Measurements from ENCODE around the gene MAST4.
"Not testable (repeated sequence)": the region's sequence is repeated elsewhere in the genome, so short reads cannot be mapped to it uniquely, and the experiment has no call there.

The MAST4 gene

DNA sequence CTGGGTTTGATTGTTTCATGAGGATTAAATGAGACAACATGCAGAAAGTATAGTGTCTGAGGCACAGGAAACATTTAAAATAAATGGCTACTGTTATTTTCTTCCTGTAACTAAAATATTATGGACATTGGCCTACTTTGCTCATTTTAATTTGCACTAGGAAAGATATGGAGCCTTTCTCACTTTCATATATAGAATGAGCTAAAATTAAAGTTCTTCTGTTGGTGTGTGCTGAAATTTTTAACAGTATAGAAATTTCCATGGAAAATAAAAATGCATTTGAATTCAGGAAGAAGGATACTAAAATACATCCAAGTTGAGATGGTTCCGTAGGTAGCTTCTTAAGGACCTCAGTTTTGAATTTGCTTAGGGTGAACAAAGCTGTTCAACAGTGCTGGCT lies 131.9 kb downstream of the MAST4 start:
- no peak overlapping the region for H3K4me3 ChIP-seq (ENCODE audit: low read depth, low read length)
- no peak for DNase-seq (ENCODE audit: low read depth)

DNA sequence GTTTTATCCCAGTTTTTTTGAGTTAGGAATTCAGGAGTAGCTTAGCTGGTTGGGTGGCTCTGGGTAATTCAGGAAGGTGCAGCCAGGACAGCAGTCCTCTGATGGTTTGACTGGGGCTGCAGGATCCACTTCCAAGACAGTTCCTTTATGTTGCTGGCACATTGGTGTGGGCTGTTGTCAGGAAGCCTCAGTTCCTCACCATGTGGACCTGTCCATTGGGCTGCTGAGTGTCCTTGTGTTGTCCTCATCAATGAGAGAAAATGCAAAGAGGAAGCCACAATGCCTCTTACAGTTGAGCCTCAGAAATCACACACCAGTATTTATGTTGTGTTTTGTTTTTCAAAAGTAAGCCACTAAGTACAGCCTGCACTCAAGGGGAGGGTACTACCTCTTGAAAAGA lies 140.9 kb downstream of the MAST4 start:
- DNase-seq (ENCODE audit: low read depth) = no peak
- no peak overlapping the region for H3K4me3 ChIP-seq (ENCODE audit: low read depth, low read length)

DNA sequence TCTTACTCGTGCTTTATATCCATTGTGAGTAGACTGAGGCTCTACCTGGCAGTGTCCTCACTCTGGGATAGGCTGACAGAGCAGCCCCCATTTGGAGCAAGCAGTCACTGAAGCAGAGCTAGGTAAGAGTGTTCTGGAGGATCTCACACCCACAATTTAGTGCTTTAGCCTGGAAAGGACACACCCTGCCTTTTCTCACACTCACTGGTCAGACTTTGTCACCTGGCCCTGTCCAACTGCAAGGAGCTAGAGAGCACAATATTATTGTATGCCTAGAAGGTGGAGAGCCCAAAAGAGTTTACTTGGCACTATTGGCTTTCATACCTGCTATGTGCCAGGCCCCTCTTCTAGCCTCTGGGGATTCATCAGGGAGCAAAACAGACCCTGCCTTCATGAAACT lies 141.9 kb downstream of the MAST4 start:
- no peak overlapping the region for H3K4me3 ChIP-seq (ENCODE audit: low read depth, low read length)
- no peak for DNase-seq (ENCODE audit: low read depth)

DNA sequence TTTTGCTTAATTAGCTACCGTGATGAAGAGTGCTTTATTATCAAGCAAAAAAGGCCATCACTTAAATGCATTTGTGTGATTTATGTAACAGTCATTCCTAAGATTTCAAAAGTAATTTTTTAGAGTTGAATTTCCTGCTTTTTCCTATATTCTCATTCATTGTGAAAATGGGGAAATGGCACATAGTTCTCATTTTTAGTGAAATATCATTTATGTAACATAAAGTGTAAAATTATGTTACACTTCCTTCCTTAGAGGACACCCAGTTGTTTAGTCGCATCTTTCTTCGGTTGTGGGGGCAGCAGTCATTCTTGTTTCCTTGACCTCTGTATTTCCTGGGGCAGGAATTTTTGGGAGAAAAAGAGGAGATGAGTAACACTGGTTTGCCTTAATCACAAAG lies 142.8 kb downstream of the MAST4 start:
- no peak for DNase-seq (ENCODE audit: low read depth)

DNA sequence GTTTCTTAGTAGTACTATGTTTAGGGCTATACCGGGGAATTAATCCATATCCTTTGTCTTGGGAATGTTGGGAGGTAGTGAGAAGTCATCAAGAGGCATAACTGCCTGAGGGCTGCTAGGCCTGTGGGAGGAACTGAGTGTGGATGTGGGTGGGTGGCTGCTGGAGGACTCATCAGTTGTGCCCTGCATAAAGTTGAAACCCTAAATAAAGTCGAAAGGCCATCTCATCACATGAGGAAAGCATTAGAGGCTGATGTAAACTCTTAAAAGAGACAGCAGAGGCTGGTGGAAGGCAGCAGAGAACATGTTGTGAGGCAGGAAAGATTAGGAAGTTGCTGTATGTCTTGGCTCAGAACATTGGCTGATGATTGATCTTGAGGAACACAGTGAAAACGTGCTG lies 143.8 kb downstream of the MAST4 start:
- H3K4me3 ChIP-seq (ENCODE audit: low read depth, low read length) = no peak overlapping the region
- no peak for DNase-seq (ENCODE audit: low read depth)

More for the DNA sequence above, 142.8 kb downstream of the MAST4 start:
- H3K4me3 ChIP-seq (ENCODE audit: low read depth, low read length) = no peak overlapping the region

DNA sequence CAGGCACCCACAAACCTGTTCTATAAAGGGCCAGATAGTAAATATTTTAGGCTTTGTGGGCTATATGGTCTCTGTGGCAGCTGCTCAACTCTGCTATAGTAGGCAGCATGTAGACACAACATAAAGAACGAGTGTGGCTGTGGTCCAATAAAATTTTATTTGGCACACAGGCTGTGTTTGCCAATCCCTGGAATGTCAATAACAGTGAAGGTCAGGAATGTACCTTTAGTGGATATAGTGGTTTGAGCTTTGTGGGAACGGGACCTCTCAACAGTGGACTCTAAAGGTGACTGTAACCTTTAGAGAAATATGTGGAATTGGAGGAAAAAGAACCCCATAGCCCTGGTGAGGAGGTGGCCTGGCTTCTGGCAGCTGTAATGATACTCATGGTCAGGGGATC lies 145.2 kb downstream of the MAST4 start:
- no peak for DNase-seq (ENCODE audit: low read depth)
- H3K4me3 ChIP-seq (ENCODE audit: low read depth, low read length) = no peak overlapping the region

DNA sequence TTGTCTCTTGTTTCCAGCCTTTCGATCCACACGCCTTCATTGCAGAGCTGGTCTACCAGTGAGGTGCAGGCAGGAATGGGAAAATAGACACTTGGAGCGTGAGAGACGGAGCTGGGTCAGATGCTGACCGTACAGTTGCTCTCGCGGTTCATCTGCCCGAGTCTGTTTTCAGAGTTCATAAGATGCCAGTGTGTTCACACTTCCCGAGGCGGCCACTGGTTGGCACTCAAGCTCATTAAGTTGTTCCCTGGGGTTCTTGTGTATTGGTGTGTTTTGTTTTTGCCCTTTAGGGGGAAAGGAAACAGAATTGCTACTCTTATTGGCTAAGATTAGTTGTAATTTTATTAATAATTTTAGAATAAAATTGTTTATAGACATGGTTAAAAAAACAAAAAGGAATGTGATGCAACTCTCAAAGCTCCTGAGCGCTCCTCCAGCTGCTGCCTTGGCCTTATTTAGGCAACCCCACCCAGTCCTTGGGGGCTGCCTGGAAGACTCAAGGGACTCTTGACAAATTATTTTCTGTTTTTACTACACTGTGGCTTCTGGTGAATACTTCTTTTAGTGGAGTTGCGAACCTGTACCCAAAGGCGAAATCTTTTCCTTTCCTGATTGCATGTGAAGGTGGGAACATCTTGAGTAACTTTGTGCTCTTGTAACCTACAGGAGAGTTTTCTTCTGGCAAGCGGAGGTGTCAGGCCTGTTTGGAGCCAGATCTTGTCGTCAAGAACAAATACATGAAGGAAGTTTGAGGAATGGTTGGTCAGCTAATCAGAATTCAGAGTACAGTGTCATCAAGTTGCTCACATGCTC lies 146.1 kb downstream of the MAST4 start:
- H3K4me3 ChIP-seq (ENCODE audit: low read depth, low read length) = no peak overlapping the region
- no peak for DNase-seq (ENCODE audit: low read depth)

DNA sequence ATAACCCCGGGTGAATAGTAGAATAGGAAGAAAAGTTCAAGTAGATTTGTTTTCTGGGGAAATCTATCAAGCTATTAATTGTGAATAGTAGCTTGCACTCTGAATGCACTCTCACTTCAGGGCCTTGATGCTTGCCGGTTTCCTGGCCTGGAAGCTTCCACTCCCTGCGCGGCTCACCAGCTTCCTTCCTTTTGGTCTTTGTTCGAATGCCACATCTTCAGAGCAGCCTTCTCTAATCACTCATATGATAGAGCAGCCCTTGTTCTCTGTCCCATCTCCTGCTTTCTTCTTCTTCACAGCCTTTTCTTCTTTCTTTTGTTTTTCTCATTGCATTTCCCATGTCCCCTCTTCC lies 146.7 kb downstream of the MAST4 start:
- no peak overlapping the region for H3K4me3 ChIP-seq (ENCODE audit: low read depth, low read length)
- DNase-seq (ENCODE audit: low read depth) = no peak

DNA sequence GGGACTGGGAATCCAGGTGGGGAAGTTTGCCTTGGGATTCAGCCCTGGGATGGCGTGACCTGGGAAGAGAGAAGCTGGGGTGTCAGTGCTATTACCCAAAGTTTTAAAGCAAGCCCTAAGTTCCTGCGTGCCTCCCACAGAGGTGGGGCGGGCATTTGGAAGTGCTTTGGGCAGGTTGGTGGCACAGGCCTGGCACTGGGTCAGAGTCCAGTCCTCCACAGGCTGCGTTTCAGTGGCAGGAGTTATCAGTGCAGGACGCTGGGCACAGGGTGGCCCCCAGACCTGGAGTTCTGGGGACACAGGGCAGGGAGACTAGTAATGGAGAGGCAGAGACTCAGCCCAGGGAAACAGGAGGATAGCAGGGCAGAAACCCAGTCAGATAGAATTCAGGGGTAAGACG lies 147.2 kb downstream of the MAST4 start:
- H3K4me3 ChIP-seq (ENCODE audit: low read depth, low read length) = no peak overlapping the region
- no peak for DNase-seq (ENCODE audit: low read depth)

DNA sequence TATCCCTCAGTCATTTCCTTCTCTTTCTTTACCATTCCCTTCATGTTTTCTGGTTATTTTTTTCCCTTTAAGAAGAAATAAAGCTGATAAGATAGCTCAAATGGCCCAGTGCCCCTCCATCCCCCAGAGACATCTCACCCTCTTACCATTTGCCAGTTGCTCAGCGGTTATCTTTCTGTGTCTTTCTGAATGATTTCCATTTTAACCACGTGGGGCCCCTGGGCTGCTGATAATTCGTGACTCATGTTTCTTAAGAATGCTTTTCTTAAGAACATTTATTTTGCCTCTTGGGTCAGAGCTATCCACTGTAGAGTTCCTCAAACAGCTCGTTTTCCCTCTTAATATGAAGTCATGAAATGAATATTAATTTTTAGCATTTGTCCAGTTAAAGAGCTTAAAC lies 147.8 kb downstream of the MAST4 start:
- DNase-seq (ENCODE audit: low read depth) = no peak
- H3K4me3 ChIP-seq (ENCODE audit: low read depth, low read length) = no peak overlapping the region

DNA sequence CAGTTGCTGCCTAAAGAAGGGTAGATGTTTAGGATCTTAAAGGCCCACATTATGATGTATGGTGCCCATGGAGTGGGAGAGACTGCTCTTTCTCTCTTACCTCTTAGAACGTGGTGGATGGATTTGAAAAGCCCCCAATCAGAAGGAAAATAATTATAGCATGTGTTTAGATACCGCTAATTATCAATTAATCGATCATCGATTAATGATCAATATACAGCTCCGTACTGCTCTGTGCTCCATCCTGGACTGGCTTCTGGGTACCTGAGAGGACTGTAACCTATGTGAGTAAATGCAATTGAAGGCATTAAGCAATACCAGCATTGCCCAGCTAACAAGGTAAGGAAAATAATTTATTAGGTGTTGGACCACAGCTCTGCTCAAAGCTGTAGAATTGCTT lies 149.1 kb downstream of the MAST4 start:
- no peak for DNase-seq (ENCODE audit: low read depth)
- H3K4me3 ChIP-seq (ENCODE audit: low read depth, low read length) = no peak overlapping the region

DNA sequence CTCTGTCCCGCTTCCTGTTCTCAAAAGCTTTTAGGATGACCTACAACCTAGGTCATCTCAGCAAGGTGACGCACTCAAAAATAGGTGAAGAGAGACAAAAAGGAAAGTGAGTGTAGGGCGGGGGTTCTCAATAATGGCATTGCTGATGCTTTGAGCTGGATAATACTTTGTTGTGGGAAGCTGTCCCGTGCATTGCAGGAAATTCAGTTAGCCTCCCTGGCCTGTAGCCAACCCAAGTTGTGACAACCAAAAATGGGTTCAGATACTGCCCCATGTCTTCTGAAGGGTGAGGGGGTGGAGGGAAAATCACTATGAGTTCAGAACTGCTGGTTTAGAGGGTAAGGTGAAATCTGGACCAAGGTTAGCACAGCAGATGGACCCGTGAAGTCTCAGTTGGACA lies 151.4 kb downstream of the MAST4 start:
- no peak for DNase-seq (ENCODE audit: low read depth)
- H3K4me3 ChIP-seq (ENCODE audit: low read depth, low read length) = no peak overlapping the region

DNA sequence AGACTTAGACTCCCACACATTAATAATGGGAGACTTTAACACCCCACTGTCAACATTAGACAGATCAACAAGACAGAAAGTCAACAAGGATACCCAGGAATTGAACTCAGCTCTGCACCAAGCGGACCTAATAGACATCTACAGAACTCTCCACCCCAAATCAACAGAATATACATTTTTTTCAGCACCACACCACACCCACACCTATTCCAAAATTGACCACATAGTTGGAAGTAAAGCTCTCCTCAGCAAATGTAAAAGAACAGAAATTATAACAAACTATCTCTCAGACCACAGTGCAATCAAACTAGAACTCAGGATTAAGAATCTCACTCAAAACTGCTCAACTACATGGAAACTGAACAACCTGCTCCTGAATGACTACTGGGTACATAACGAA lies 156.5 kb downstream of the MAST4 start:
- not testable (repeated sequence) for DNase-seq (ENCODE audit: low read depth); H3K4me3 ChIP-seq (ENCODE audit: low read depth, low read length)

DNA sequence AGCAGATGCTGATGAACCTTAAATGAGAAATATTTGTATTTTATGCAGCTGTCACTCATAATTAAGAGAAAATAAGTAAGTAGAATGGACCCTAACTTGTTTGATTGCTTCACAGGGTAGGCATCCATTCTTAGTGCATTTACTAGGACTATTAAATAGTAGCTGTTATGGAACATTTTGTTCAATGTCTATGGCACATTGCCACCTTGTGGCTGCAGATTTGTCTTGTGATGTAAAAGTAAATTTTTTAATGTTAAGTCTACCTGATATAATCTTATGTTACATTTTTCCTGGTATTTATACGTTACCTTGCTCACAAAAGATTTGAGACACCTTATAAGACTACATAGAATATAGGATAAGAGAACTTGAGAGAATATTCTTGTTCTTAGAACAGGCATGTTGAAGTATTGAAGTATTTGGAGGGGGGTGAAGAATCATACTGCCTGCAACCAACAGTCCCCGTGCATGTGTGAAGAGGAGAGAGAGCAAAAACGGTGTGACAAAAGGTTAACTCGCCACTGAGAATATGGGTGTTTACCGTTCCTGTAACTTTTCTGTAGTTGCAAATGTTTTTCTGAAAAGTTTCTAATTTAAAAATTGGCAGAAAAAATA lies 161.1 kb downstream of the MAST4 start:
- H3K4me3 ChIP-seq (ENCODE audit: low read depth, low read length) = no peak overlapping the region
- peak; percentile 17 for DNase-seq (ENCODE audit: low read depth)

DNA sequence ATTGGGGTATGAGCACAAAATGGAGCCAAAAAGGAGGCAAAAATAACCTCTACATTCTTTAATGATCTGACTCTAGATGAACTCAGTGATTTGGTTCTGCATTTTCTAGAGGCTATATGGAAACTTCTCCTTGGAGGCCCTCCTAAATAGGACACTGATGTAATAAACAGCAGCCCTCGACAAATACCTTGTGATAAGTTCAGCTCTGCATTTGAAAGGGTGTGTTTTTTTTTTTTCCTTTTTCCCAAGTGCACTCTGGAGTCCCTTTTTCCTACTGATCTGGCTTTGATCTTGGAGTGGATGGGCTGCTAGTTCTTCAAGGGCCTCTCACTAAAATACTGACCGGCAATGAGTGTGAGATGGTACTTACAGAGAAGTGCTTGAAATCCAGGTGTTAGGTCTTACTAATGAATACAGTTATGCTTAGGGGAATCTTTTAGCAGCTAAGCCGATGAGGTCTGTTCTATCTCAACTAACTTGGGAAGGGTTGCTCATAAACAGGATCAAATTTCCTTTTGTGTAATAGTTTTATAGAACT lies 161.7 kb downstream of the MAST4 start:
- H3K4me3 ChIP-seq (ENCODE audit: low read depth, low read length) = no peak overlapping the region

DNA sequence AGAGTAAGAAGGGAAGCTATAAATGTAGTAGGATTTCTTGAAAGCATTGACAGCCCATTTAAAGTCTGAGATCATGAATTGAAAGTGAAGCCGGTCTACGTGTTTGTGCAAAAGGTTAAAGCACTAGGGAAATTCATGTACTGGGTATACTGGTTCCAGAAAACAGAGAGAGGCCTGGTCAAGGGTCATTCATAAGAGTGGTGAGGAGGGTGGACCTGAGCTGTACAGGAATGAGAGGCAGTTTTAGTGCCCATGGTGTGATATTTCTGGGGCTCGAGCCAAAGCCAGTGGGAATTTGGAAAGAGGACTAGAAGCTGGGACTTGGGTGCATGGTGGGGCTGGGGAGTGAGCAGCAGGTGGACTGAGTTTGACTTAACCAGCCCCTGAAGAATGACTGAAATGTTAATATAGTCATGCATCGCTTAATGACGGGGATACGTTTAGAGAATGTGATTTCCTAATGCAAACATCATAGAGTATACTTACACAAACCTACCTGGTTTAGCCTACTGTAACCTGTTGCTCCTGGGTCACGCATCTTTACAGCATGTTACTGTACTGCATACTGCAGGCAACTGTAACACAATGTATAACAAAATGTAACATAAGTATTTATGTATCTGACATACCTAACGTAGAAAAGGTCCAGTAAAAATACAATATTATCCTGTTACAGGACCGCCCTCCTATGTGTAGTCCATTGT lies 173.0 kb downstream of the MAST4 start:
- no peak overlapping the region for H3K4me3 ChIP-seq (ENCODE audit: low read depth, low read length)
- DNase-seq (ENCODE audit: low read depth) = no peak

More for the DNA sequence above, 161.7 kb downstream of the MAST4 start:
- DNase-seq (ENCODE audit: low read depth) = no peak

DNA sequence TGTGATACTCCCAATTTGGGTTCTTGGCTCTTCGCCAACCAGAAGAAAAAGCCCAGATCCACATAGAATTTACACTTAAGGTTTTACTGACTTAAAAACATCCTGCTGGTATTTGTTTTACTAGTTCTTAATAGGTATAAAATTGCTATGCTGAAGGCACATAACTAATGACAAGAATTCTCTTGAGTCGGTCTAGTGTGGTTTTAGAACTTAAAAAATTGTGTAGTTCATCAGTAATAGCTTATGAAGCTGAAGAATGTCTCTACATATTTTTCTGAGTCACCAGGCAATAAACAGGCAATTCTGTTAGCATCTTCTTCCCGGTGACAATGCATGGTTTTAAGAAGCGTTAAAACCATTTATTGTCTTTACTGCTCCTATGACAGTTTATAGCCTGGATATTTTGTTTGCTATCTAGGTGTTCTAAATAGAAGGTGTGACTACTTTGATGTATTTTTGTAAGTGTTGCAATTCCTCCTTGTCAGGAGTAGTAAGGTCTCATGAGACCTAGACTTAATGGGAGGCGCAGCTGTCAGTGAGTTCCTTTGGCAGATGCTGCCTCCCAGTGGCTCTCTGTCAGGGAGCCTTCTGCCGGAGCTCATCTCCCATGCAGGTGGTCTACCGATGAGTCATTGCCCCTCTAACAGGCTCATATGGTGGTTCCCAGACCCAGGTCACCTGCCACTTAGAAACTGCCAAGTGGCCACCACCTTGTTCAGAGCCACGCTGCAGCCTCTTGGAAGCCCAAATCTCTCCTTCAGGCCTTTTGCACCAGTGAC lies 173.8 kb downstream of the MAST4 start:
- DNase-seq (ENCODE audit: low read depth) = no peak
- no peak overlapping the region for H3K4me3 ChIP-seq (ENCODE audit: low read depth, low read length)

DNA sequence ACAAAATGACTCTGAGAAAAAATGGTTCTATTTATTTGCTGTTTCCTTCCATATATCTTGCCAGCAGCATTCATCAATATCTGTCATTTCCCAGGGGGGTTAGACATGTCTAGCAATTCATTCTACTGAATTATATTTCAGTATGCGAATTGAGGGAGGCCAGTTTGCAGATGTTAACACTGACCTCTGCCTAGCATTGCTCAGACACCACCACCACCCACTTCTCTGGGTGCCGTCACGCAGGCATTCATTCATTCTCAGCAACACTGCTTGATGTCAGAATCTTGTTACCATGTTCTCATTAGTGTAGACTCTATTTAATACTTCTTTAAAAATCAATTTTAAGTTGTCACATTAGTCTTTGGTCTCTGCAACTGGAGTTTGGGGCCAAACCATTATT lies 181.7 kb downstream of the MAST4 start:
- H3K4me3 ChIP-seq (ENCODE audit: low read depth, low read length) = no peak overlapping the region
- DNase-seq (ENCODE audit: low read depth) = no peak

DNA sequence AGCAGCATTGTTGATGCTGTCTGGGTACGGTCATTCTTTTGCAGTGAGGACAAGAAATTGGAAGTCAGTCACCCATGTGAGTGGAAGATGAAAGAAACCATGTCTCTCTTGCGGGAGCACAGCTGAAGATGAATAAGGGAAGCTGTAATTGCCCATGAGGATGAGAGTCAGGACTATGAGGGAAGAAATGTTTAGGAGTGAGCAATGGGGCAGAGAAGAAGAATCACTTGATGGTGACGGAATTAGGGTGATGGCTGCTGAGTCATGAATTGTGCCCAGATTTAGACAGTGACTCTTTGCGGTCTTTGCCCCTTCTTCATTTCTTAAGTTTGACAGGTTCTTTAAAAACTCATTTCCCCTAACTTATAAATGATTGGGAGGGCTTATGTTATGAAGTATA lies 183.3 kb downstream of the MAST4 start:
- DNase-seq (ENCODE audit: low read depth) = no peak
- H3K4me3 ChIP-seq (ENCODE audit: low read depth, low read length) = no peak overlapping the region

DNA sequence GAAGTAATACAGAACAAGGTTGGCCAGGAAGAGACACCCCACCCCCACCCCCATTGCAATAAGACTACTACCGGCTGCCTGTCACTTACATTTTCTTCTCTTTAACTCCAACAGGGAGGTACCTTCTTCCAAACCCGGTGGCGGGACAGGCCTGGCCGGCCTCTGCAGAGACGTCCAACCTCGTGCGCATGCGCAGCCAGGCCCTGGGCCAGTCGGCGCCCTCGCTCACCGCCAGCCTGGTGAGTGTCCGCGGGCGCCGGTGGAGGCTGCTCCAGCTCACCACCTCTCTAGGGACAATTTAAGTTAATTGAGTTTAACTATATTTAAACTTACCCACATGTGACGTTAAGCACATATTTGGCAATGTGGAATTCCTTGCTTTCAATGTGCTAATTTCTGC lies 192.4 kb downstream of the MAST4 start:
- H3K4me3 ChIP-seq (ENCODE audit: low read depth, low read length) = no peak overlapping the region
- no peak for DNase-seq (ENCODE audit: low read depth)
